HG03354 (cell line): ENCODE measurements around the gene LIPG.

Experiments
- ATAC-seq: cut with Tn5 transposase; IDR thresholded peaks from one replicate; pipeline ENCODE4 v1.9.1; 2021; ENCODE audit warnings: mild to moderate bottlenecking; ENCODE audit not compliant: unreplicated experiment, poor library complexity, severe bottlenecking

Gene LIPG

GRCh38 chr18:49601211-49601610 is 39.4 kb downstream of the LIPG start:
- ATAC-seq, result no peak

- ATAC-seq, result no peak
These were observed 46.8 kb downstream of the LIPG start for GRCh38 chr18:49608366-49609255.

- no peak for ATAC-seq
These were observed 47.6 kb downstream of the LIPG start for GRCh38 chr18:49609256-49610021.

- ATAC-seq, result no peak
These were observed 48.2 kb downstream of the LIPG start for GRCh38 chr18:49610022-49610445.

- ATAC-seq, result no peak
These were observed 49.5 kb downstream of the LIPG start for GRCh38 chr18:49611316-49611715.

GRCh38 chr18:49612515-49613033 is 50.7 kb downstream of the LIPG start:
- peak; percentile 92 for ATAC-seq

- no peak for ATAC-seq
These were observed 51.3 kb downstream of the LIPG start for GRCh38 chr18:49613141-49613640.

- ATAC-seq, result no peak
These were observed 51.8 kb downstream of the LIPG start for GRCh38 chr18:49613641-49614151.

GRCh38 chr18:49616618-49617328 is 54.9 kb downstream of the LIPG start:
- ATAC-seq, result no peak

GRCh38 chr18:49617329-49617695 is 55.5 kb downstream of the LIPG start:
- ATAC-seq, result no peak

GRCh38 chr18:49617865-49618264 is 56.0 kb downstream of the LIPG start:
- no peak for ATAC-seq

GRCh38 chr18:49618742-49619681 is 57.2 kb downstream of the LIPG start:
- no peak for ATAC-seq

GRCh38 chr18:49619801-49620200 is 57.9 kb downstream of the LIPG start:
- ATAC-seq, result no peak

- no peak for ATAC-seq
These were observed 59.4 kb downstream of the LIPG start for GRCh38 chr18:49621301-49621700.

GRCh38 chr18:49621717-49622351 is 60.0 kb downstream of the LIPG start:
- ATAC-seq, result no peak

- no peak for ATAC-seq
These were observed 61.7 kb downstream of the LIPG start for GRCh38 chr18:49623571-49623970.

GRCh38 chr18:49625021-49625691 is 63.3 kb downstream of the LIPG start:
- no peak for ATAC-seq
